Measurements from ENCODE around the gene HSD17B12. TPM values are rescaled to one million over a fixed set of nuclear protein-coding genes. Genes with fewer than 3 reads are reported as not detected.
"Not testable (repeated sequence)": the region's sequence is repeated elsewhere in the genome, so short reads cannot be mapped to it uniquely, and the experiment has no call there.

Gene HSD17B12
- 43.3 TPM for polyA plus RNA-seq (2013, experiment 1 of 2; ENCODE audit: insufficient read length)
- 40.5 TPM for polyA plus RNA-seq (2013, experiment 2 of 2; ENCODE audit: insufficient read length)

DNA sequence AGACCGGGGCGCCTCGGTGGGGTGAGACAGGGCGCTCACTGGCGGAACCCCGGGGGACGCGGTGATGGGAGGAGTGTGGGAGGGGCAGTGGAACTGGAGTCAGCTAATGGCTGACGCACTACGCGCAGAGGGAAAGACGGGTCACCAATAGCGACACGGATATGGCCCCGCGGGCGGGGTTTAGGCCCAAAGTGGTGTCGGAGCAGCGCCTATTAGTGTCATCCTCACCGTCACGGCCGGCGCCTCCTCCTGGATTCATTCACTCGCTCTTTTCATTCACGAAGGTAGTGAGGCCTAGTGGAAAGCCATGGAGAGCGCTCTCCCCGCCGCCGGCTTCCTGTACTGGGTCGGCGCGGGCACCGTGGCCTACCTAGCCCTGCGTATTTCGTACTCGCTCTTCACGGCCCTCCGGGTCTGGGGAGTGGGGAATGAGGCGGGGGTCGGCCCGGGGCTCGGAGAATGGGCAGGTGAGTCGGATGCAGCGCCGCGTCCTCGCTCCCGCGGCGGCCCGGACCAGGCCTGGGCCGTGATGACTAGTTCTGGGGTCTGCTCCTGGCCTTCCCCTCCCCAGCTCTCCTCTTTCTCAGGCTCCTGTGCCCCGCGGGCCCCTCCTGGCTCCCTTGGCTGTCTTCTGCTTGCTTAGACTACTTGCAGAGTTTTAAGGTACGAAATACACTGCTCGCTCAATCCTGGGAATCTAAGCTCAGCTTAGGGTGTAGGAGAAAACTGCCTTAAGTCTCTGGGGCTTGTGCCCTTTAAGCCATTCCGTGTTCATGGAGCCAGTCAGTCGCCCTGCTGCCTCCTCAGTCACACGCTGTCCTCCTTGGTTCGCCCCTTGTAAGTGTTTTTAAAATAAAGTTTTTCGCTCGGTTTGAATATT lies at the start of gene HSD17B12:
HSD17B12 (plus strand) TSS at position 218 of the 880 bp plus-strand sequence; CDS start at position 308, 90 bp downstream.
- DNase-seq, result peak; percentile 99

DNA sequence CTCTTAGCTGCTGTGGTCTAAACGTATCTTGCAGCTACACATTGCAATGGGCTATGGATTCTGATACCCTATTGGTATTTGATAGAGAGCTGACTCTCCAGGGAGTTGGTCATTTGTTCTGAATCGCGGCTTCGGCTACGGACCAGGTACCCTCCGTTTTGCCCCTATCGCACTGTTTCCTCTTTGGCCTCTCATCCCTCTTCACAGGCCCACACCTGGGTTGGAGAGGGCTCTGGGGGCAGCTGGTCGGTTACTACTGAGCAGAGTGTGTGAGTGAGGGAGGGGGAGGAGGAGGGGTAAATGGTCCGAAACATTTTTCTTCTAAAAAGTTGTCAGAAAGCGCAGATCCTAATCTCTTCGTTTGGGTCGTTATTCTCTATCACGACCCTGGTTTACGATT lies 48.8 kb upstream of the HSD17B12 start:
- no peak for DNase-seq

DNA sequence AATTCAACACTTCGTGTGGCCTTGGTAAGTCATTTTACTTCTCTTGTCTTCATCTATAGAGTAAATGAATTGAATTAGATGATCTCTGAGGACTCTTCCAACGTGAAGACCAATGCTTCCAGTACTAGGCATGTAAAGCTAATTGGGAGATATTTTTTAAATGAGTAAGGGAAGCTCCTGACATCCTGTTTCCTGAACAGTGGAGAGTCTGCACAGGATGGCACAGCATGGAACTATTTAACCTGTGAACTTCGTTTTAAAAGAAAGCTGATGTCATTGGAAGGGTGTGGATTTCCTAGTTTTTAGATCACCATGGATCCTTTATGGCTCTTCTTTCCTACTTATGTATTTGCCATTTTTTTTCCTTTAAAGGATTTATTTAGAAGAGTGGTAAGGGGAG lies 48.4 kb upstream of the HSD17B12 start:
- DNase-seq, result peak; percentile 48

DNA sequence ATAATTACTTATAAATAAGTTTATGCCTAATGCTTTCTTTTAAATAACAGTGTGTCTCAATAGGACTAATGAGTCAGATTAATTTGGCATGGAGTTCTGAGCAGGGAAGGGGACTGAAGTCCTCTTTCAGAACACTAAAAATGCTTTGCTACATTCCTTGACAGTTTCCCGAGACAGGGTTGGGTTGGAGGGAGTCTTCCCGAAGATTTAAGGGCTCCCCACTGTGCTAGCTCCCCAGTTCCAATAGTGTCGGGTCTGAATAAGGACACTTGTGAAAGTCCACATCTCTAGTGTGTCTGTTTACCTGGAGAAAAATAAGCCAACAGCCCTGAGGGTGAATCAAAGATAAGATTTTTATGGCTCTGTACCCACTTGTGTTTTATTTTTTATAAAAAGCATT lies 41.8 kb upstream of the HSD17B12 start:
- DNase-seq, result no peak

DNA sequence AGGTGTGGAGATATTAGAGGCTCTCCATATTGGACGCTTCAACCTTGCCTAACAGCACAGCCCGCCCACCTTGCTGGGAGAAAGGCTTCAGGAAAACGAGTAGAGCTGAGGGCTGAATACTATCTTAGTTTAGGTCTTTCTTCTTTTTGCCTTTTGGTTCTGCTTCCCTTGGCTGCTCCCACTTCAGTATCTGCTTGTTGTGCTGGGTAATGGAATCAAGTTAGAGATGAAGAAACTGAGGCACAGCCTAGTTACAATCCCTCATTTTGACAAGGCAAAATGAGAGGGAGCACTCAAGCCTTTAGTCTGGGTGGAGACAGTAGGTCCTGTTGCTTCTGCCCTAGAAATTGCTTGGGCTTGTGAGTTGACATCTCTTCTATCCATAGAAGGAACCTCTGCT lies 41.3 kb upstream of the HSD17B12 start:
- DNase-seq, result no peak

DNA sequence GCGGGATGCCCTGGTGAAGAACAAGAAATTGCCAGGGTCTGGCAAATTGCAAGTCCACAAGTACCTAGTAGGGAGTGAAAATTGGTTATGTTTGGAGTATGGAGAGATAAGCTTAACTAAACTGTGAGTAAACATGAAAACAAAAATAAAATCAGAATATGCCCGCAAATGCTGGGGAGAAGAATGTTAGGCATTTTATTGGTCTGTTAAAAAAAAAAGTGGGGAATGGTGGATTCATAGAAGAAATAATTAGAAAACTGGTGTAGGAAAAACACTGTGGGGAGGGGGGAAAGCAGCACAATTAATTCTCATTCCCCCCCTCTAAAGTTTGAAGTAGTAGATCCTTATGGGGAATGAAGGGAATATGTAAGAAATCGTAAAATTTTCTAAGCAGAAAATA lies 40.6 kb upstream of the HSD17B12 start:
- no peak for DNase-seq

DNA sequence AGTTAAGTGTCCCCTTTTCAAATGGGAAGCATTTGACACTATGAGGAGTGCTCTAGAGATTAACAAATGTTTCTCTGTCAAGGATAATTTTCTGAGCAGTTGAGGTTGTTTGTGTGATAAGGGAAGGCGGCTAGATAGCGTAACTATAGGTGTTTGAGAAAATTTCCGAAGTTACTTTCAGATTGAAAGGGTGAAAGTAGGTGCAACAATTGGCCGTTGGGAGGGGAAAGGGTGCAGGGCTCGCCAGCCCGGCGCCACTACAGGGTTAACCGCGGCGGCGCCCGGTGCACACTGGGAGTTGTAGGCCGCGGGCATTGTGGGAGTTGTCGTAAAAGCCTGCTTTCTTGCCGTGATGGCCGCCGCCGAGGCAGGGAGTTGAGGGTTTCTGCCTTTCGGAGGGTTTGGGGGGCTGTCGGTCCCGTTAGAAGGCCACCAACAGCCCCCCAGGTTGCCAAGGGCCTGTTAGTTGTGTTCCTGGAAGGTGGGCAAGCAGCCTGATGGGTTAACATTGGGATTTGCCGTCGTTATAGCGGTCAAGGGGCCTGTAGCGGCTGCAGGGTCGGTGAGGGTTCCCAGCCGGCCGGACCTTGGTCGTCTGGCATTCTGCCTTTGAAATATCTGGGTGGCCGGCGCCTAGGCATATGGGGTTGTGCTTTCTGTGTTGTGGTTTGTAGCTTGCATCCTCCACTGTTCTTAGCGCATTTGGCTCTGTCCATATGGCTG lies 36.5 kb upstream of the HSD17B12 start:
- DNase-seq, result peak; percentile 88

DNA sequence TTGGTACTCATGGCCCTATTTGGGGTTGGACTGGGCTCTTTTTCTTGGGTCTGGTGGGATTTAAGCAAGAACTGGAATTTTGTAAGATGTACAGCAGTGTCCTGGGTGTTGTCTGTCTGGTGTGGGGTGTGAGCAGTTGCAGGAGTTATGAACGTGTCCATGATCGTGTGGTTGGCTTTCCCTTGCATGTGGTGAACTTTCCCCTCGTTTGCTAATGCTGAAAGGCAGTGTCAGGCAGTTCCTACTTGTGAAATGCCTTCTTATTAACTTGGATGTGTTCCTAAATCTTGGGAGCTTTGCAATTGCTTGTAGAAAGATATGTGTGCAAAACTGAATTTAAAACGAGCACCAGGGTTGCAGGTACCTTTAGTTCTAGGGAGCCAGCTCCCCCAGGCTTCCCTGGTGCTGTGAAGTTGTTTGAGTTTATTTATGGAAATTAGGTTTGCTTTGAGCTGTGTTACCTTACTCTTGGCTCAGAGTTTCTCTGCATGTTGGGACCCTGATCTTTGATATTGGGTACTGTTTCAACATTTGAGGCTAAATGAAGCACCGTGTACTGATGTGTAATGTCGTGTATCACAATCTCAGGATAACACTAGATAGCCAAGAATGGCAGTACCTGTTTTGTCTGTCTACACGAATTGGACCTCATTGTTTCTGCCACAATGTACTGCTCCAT lies 35.8 kb upstream of the HSD17B12 start:
- DNase-seq, result no peak

DNA sequence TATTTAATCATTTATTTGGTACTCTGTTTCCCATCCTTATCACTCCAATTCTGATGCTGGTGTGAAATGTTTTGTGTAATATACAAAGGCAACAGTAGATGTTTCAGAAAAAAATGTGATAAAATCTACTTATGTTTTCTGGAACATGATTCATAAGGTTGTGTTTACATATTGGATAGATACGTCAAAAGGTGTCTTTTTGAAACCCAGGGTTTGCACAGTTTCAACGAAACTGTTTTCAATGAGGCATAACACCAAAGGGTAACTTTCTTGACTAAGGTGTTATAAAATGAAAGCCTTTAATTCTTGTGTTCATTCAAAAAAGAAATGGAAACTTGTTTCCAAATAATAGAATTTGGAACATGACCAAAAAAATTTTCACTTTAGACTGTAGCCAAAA lies 33.8 kb upstream of the HSD17B12 start:
- DNase-seq, result no peak

DNA sequence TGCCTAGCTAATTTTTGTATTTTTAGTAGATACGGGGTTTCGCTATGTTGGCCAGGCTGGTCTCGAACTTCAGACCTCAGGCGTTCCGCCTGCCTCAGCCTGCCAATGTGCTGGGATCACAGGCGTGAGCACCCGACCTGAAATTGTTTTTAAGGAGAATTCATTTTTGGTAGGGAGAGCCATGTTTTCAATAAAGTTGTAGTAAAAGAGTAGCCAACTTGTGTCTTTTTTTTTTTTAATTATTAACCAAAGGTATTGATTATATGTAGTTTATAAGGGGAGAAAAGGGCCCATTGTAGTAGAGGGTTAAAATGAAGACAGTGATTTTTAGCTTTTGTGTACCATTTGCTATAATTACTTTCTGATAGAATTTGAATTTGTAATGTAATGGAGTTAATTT lies 31.6 kb upstream of the HSD17B12 start:
- no peak for DNase-seq

DNA sequence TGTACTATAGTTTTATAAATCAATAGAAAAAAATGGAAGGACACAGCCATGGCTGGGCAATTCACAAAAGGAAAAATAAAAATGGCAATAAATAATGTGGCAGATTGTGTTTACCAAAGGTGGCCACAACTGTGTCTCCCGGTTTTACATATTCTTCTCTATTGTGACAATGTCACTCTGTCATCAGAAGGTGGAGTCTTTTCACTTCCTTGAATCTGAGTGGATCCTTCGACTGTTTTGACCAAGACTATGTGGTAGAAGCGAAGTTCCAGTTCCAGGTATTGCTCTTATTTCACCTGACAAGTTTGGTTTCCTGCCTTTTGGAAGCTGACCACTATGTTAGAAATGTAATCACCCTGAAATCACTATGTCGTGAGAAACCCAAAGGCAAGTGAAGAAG lies 31.0 kb upstream of the HSD17B12 start:
- DNase-seq, result no peak

DNA sequence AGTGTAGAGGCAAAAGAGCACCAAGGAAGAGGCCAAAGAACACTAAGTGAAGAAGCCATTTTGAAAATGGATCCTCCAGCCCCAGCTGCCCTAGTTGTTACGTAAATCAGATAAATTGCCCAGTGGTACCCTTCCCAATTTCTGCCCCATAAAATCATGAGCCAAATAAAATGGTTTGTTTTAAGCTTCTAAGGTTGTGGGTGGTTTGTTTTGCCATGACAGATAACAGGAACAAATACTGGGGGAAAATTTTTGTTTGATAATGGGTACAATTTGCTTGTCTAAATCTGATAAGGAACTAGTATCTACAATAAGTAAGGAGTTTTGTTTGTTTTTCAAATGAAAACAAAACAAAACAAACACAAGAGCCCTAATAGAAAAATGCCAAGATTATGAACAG lies 30.6 kb upstream of the HSD17B12 start:
- DNase-seq, result no peak

DNA sequence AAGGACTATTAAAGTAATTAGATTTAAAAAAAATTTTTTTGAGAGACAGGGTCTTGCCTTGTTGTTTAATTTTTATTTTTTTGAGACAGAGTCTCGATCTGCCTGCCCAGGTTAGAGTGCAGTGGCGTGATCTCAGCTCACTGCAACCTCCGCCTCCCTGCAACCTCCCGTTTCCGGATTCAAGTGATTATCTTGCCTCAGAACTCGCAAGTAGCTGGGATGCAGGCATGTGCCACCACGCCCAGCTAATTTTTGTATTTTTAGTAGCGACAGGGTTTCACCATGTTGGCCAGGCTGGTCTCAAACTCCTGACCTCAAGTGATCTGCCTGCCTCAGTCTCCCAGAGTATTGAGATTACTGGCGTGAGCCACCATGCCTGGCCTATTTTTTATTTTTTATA lies 17.5 kb upstream of the HSD17B12 start:
- DNase-seq, result not testable (repeated sequence)

DNA sequence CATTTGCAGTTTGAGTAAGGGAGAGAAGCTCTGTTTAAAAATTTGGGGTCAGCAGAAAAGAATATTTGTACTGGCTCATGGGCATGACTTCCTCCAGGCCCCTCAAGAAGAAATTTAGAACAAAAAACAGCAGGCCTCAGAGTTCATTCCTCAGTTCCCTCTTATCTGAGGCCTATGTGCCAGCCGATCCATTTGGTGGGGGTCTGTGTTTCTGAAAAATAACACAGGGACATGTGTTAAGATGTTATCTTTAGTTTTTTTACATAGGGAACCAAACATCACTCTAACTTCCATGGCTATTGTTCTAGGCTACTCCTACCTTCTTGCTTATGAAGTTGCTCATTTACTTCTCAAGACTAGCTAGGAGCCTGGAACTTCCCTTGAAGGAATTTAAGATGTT lies 16.2 kb upstream of the HSD17B12 start:
- no peak for DNase-seq

DNA sequence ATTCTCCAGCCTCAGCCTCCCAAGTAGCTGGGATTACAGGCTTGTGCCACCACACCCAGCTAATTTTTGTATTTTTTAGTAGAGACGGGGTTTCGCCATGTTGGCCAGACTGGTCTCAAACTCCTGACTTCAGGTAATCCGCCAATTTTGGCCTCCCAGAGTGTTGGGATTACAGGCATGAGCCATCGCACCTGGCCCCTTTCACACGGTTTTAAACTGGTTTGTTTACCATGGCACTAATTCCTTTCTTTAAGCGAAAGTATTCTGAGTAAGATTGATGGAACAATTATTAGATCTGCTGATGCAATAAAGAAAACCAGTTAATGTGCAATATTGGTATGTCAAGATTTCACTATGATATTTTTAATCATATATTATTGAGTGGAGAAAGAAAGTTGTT lies 9.3 kb upstream of the HSD17B12 start:
- DNase-seq, result not testable (repeated sequence)

DNA sequence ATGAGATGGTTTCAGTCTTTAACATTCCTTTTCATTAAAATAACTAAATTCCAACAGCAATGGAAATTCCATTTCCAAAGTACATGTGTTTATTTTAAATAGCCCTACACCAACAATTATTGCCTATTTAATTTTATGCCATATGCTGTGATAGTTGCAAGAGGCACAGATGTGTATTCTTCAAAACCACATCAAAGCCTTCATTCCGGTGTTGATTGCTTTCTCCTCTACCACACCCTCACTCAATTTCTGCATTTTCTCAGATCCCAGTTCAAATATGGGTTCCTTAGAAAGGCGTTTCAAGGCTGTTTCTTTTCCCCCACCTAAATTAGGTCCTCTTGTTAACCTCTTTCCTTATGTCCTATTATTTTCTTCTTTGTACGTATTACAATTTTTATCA lies 6.0 kb upstream of the HSD17B12 start:
- no peak for DNase-seq

DNA sequence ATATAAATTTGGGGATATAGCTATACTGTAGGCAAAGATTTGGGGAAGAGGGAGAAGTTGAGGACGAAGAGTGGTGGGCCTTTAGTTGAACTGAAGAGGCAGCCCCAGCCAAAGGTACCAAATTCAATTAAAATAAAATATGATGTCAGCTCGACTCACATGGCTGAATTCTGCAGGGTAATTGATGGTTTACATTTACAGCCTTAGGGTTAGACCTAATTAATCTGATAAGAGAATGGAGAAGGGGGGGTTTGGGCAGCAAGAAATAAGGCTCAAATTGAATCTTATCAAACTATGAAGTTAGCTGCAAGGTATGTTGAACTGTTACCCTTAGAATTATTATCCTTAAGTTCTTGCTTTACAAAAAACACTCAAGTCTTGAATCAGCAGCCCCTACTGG lies 3.6 kb upstream of the HSD17B12 start:
- no peak for DNase-seq

DNA sequence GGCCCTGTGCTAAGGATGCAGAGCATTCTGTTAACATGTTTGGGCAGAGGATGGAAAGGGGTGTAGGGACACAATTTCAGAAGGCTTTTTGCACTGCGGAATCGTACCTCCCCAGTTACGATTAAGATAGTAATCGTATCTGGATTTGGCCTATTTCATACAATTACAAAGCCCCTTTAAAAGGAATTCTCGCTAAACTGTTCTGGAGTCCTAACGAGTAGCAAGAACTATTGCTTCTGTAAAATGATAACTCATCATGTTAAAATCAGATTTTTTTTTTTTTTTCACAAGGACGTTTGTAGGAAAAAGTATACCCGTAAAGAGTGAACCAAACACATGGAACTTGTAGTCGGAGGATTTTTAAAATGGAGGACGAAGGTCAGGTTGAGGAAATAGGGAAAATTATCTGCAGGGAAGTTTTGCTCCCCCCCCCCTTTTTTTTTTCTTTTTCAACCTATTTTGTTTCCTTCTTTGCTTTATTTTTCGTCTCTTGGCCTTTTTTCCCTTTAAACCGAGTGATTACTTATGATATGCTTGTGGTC lies 934 bp downstream of the HSD17B12 start:
- peak; percentile 10 for DNase-seq

DNA sequence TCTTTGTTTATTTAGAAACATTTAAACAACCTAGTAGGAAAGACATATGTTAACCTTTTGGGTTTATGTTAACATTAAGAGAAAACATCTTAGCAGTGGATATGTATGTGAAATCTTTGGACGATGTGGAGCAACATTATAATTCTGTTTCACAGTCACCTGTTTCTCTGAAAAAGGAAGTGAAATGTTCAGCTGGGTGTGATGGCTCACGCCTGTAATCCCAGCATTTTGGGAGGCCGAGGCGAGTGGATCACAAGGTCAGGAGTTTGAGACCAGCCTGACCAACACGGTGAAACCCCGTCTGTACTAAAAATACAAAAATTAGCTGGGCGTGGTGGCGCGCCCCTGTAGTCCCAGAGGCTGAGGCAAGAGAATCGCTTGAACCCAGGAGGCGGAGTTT lies 1.5 kb downstream of the HSD17B12 start:
- DNase-seq, result not testable (repeated sequence)

DNA sequence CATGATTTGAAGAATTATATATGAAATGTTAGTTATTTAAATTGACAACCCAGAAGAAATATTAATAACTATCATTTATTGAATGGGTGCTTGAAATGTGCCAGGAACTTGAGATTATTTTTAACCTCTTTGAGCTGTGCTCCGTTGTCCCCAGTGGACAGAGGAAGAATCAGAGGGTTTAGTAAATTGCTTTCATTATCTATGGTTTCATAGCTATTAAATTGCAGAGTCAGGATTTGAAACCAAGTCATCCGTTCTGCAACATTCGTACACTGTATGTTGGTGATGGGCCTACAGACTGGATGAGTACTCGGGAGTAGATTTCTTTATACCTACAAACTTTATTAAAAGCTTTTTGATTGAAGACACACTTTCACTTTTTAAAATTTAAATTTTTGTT lies 4.9 kb downstream of the HSD17B12 start:
- DNase-seq, result no peak

DNA sequence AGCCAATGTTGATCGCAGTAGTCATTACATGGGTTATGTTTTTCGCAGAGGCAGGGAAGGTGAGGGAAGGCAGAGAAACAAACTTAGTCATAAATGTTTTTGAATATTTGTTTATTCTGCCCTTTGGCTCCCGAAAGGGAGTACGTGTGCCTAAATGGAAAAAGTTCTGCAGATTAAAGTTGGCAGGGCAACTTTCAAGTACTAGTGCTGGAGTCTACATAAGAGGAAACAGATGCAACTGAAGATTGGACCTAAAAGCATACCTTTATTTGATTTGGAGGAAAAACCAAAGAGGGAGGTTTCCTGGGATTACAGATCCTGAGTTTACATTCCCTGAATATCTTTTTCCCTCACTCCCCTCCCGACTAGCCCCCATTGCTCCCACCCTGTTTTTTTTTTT lies 5.7 kb downstream of the HSD17B12 start:
- DNase-seq, result no peak

DNA sequence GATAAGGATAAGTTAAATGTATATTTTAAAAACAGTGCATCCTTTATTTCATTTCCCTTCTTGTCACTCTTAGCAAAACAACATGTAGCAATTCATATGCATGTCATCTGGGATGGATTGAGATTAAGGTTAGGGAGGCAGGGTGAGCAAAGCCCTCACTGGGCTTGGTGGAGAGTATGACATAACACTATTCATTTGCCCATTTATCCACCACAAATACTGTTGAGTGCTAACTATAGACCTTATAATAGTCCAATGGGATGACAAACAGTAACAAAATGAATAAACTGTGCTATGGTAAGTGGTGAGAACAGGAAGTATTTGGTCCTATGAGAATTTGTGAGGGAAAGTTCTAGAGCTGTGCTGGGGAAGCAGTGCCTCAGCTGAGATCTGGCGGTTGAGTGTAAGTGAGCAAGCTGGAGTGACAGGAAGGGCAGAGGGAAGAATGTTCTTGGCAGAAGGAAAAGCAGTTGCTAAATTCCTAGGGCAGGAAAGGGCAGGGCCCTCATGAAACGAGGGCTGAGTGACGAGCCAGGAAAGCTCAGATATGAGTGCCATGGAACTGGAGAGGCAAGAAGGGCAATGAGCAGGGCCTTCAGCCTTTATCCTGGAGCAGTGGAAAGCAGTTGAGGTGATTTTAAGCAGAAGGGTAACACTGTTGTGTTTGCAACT lies 6.7 kb downstream of the HSD17B12 start:
- DNase-seq, result peak; percentile 12
